K562 (cell line): ENCODE measurements around the gene SMARCC1. TPM values are rescaled to one million over a fixed set of nuclear protein-coding genes. Genes with fewer than 3 reads are reported as not detected.

ENCODE experiments used
- ATAC-seq: fragments of 200-7000 bp; cut with Tn5 transposase; 3 replicates; pipeline ENCODE4 v1.9.1; 2020; ENCODE audit warnings: moderate library complexity
- BruUV-seq: library from RNA; stranded (reverse); fragments of 400-500 nt; replicated peaks from 2 replicates; lab custom pipeline; 2021; lab: Mats Ljungman, UMichigan
- CTCF ChIA-PET: fragments of 300-600 bp; formaldehyde crosslinking; extraction: SDS; loops from one replicate; lab custom pipeline; 2021; ENCODE audit warnings: low intra/inter-chr PET ratio; lab: Yijun Ruan, JAX
- POLR2A ChIA-PET: fragments of 300-600, 350-650 bp; sonication (Branson Sonifier 250); formaldehyde crosslinking; extraction: SDS; loops from one replicate; lab custom pipeline; 2021; ENCODE audit warnings: antibody characterized with exemption, inconsistent platforms; lab: Yijun Ruan, JAX
- DNase-seq, 4 experiments: peaks; one replicate each; pipeline versions ENCODE4 v3.0.0 to v3.0.0-alpha.2; 2011 to 2018; ENCODE audit warnings: low spot score in 3 of 4, mixed read lengths in 3 of 4; ENCODE audit errors: extremely low read depth in 1 of 4
- FAIRE-seq: peaks from 2 replicates; lab custom pipeline; 2011; peaks lifted over from hg19 to GRCh38; lab: Jason Lieb, UNC
- H2AFZ ChIP-seq: 2 replicates; pipeline ENCODE4 v1.6.0; 2011; ENCODE audit warnings: low read depth, low read length, control low read depth, inconsistent platforms
- H3K27ac ChIP-seq: fragments of 200-600 bp; 3 replicates; pipeline ENCODE4 v1.8.0; 2011; ENCODE audit warnings: low read depth, mild to moderate bottlenecking, control low read depth, inconsistent platforms, low read length, moderate library complexity, mixed read lengths; ENCODE audit errors: extremely low read depth
- H3K27me3 ChIP-seq, 2 experiments: fragments of 300-600 bp in 1 of 2; 2 replicates in 1 of 2; 3 replicates in 1 of 2; pipeline versions ENCODE4 v1.6.0 to v1.8.0; 2011; ENCODE audit warnings: inconsistent platforms in 2 of 2, low read length in 2 of 2, mild to moderate bottlenecking in 1 of 2, mixed read lengths in 1 of 2, moderate library complexity in 1 of 2; ENCODE audit not compliant: control insufficient read depth in 2 of 2, insufficient read depth in 2 of 2
- H3K36me3 ChIP-seq: fragments of 300-600 bp; 3 replicates; pipeline ENCODE4 v1.8.0; 2011; ENCODE audit warnings: mild to moderate bottlenecking, low read length, inconsistent platforms; ENCODE audit not compliant: control insufficient read depth, insufficient read depth
- H3K4me1 ChIP-seq, 2 experiments: fragments of 200-600 bp in 1 of 2; replicated peaks in 1 of 2; 2 replicates in 1 of 2; 3 replicates in 1 of 2; pipeline versions ENCODE4 v1.5.1 to v1.8.0; 2011; ENCODE audit warnings: inconsistent platforms in 2 of 2, low read length in 2 of 2, mild to moderate bottlenecking in 1 of 2, mixed read lengths in 1 of 2, moderate library complexity in 1 of 2; ENCODE audit not compliant: control insufficient read depth in 2 of 2, insufficient read depth in 2 of 2
- H3K4me2 ChIP-seq: 2 replicates; pipeline ENCODE4 v1.6.1; 2011; ENCODE audit warnings: low read length, control low read depth, inconsistent platforms, mixed read lengths; ENCODE audit not compliant: insufficient read depth
- H3K4me3 ChIP-seq: fragments of 200-600 bp; sonication (generic), shearing (Covaris generic); 2 replicates; pipeline ENCODE4 v1.5.1; 2016; ENCODE audit warnings: control low read depth, inconsistent platforms
- H3K79me2 ChIP-seq: fragments of 200-600 bp; 3 replicates; pipeline ENCODE4 v1.8.0; 2011; ENCODE audit warnings: low read length, inconsistent platforms; ENCODE audit not compliant: control insufficient read depth, insufficient read depth
- H3K9ac ChIP-seq, 2 experiments: 2 replicates each; pipeline versions ENCODE4 v1.6.0 to v1.6.1; 2011; ENCODE audit warnings: low read depth in 2 of 2, low read length in 2 of 2, control low read depth in 1 of 2, inconsistent platforms in 1 of 2, mild to moderate bottlenecking in 1 of 2, mixed read lengths in 1 of 2; ENCODE audit not compliant: insufficient read depth in 1 of 2
- H3K9me1 ChIP-seq: one replicate; pipeline ENCODE4 v1.6.0; 2011; ENCODE audit warnings: inconsistent platforms, mild to moderate bottlenecking, low read length, moderate library complexity; ENCODE audit not compliant: control insufficient read depth, insufficient read depth
- H3K9me3 ChIP-seq: replicated peaks from 2 replicates; pipeline ENCODE4 v1.5.1; 2011; ENCODE audit warnings: low read depth, low read length, inconsistent platforms; ENCODE audit not compliant: control insufficient read depth, insufficient read depth
- H4K20me1 ChIP-seq: replicated peaks from 2 replicates; pipeline ENCODE4 v1.6.1; 2011; ENCODE audit warnings: low read length, inconsistent platforms, mixed read lengths; ENCODE audit not compliant: control insufficient read depth, insufficient read depth
- CXXC5 ChIP-seq: fragments of 250-450 bp; sonication (Bioruptor Pico); IDR thresholded peaks from 2 replicates; pipeline ENCODE4 v1.8.0; 2022; ENCODE audit warnings: inconsistent platforms, mild to moderate bottlenecking, moderate library complexity
- DMBX1 ChIP-seq: fragments of 250-450 bp; sonication (Bioruptor Pico); IDR thresholded peaks from 2 replicates; pipeline ENCODE4 v1.8.0; 2022; ENCODE audit warnings: inconsistent platforms, mild to moderate bottlenecking, moderate library complexity, borderline replicate concordance
- HLTF ChIP-seq: fragments of 450-650 bp; IDR thresholded peaks from 2 replicates; pipeline ENCODE4 v1.6.1; 2016
- ILF3 ChIP-seq: fragments of 450-650 bp; IDR thresholded peaks from 2 replicates; pipeline ENCODE4 v1.6.1; 2018; ENCODE audit warnings: antibody characterized with exemption, mild to moderate bottlenecking, moderate library complexity, borderline replicate concordance
- NCOA4 ChIP-seq: fragments of 450-650 bp; IDR thresholded peaks from 2 replicates; pipeline ENCODE4 v1.6.1; 2018; ENCODE audit warnings: mild to moderate bottlenecking; ENCODE audit not compliant: partially characterized antibody
- NFYB ChIP-seq: IDR thresholded peaks from 2 replicates; pipeline ENCODE4 v1.6.1; 2011; ENCODE audit warnings: mild to moderate bottlenecking, moderate library complexity; ENCODE audit not compliant: insufficient read length; ENCODE audit errors: extremely low read depth
- NUFIP1 ChIP-seq: fragments of 450-650 bp; IDR thresholded peaks from 2 replicates; pipeline ENCODE4 v1.6.1; 2018; ENCODE audit not compliant: partially characterized antibody
- PCBP1 ChIP-seq: fragments of 200-400 bp; formaldehyde crosslinking; IDR thresholded peaks from 2 replicates; pipeline ENCODE4 v1.6.1; 2018; ENCODE audit warnings: mild to moderate bottlenecking, low read depth, low read length; ENCODE audit not compliant: poor library complexity, severe bottlenecking
- RBM14 ChIP-seq: fragments of 200-400 bp; formaldehyde crosslinking; IDR thresholded peaks from 2 replicates; pipeline ENCODE4 v1.6.1; 2018; ENCODE audit warnings: low read depth, mild to moderate bottlenecking, low read length, moderate library complexity, borderline replicate concordance; ENCODE audit not compliant: insufficient read depth
- SAP30 ChIP-seq: fragments of 200-600 bp; sonication (generic); IDR thresholded peaks from 2 replicates; pipeline ENCODE4 v1.6.1; 2012; ENCODE audit warnings: borderline replicate concordance, low read depth, mild to moderate bottlenecking, moderate library complexity, low read length, control low read depth, inconsistent platforms; ENCODE audit not compliant: insufficient read depth, poor library complexity, severe bottlenecking
- SIN3B ChIP-seq: fragments of 450-650 bp; IDR thresholded peaks from 2 replicates; pipeline ENCODE4 v1.6.1; 2017; ENCODE audit warnings: low read depth, mild to moderate bottlenecking, moderate library complexity
- ZBTB1 ChIP-seq: sonication (generic); formaldehyde crosslinking; IDR thresholded peaks from 2 replicates; pipeline ENCODE4 v1.8.1; 2023; ENCODE audit warnings: missing genetic modification reagents, low read depth, mild to moderate bottlenecking, borderline replicate concordance
- WGBS: fragments of 100-300 bp; shearing (Covaris generic); methylation state at CpG from one replicate; pipeline ENCODE4 v1.1.6; 2016; ENCODE audit warnings: low coverage, mixed read lengths; ENCODE audit not compliant: insufficient coverage; ENCODE audit errors: missing lambda C conversion rate; 5-methylcytosine and 5-hydroxymethylcytosine counted together
- in situ Hi-C: fragments of 300-500 bp; cut with MboI; formaldehyde crosslinking; loops from 4 replicates; pipeline ENCODE4 v1.15.0; 2018; ENCODE audit warnings: inconsistent platforms, mixed read lengths
- intact Hi-C: fragments of 100-400 bp; cut with micrococcal nuclease; formaldehyde crosslinking; loops from 2 replicates; pipeline ENCODE4 v1.14.2; 2022
- polyA plus RNA-seq, 8 experiments: library from polyadenylated mRNA; depleted of rRNA in 4 of 8; stranded (reverse) in 5 of 8; unstranded in 3 of 8; fragments of >200 nt; fragmentation: Nextera tagmentation in 2 of 8; fragmentation: Illumina TruSeq in 1 of 8; extraction: Ambion mirVana in 2 of 8; extraction: Trizol in 1 of 8; gene quantifications; 2 replicates each; pipeline versions ENCODE4 v1.2.1 to v1.2.3, GENCODE V29; 2011 to 2014; ENCODE audit warnings: inconsistent platforms in 1 of 8, missing spikeins in 1 of 8
- total RNA-seq, 7 experiments: library from RNA; depleted of rRNA in 6 of 7; stranded (reverse); fragments of >200 nt in 6 of 7; fragmentation: Illumina TruSeq in 2 of 7; extraction: Trizol in 2 of 7; gene quantifications; 2 replicates each; pipeline versions ENCODE4 v1.2.1 to v1.2.3, GENCODE V29; 2011 to 2021; ENCODE audit warnings: low replicate concordance in 1 of 7
- TF ChIP-seq, protein P1 (sequence below): sonication (generic); formaldehyde crosslinking; IDR thresholded peaks from 2 replicates; pipeline ENCODE4 v1.8.0; 2023; ENCODE audit warnings: mild to moderate bottlenecking, missing genetic modification reagents
- TF ChIP-seq, protein P2 (sequence below), 2 experiments: IDR thresholded peaks in 1 of 2; conservative IDR thresholded peaks in 1 of 2; 2 replicates each; pipeline ENCODE4 v1.6.1; 2016; ENCODE audit warnings: low read depth in 2 of 2, mild to moderate bottlenecking in 1 of 2, missing compliant biosample characterization in 1 of 2, missing genetic modification characterization in 1 of 2, moderate library complexity in 1 of 2

The SMARCC1 gene
- total and polyA plus RNA-seq, 9 of the 15 experiments (the other 6 are each of a cell fraction or from before 2014, with no cell fraction given) = 20.7 to 199 (median 66.0) TPM

DNA sequence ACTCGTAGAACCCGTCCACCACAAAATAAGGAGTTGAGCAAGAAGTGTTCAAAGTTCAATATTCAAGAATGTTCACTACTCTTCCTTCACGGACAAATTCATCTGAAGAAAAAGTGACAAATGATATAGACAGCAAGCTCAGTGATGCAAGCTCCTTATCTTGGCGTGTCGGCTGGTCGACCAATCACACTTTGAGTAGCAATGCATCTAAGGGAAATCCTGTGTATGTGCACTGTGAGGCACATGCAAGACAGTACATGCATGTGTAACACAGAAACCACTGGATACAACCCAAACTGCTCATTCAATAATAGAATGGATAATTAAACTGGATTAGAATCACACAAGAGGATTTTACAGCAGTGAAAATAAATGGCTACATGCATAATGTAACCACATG, 138.6 kb downstream of the SMARCC1 start (continued):
- TF ChIP-seq, protein P1, sequence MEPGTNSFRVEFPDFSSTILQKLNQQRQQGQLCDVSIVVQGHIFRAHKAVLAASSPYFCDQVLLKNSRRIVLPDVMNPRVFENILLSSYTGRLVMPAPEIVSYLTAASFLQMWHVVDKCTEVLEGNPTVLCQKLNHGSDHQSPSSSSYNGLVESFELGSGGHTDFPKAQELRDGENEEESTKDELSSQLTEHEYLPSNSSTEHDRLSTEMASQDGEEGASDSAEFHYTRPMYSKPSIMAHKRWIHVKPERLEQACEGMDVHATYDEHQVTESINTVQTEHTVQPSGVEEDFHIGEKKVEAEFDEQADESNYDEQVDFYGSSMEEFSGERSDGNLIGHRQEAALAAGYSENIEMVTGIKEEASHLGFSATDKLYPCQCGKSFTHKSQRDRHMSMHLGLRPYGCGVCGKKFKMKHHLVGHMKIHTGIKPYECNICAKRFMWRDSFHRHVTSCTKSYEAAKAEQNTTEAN = no peak
- no peak for TF ChIP-seq PCBP1
- TF ChIP-seq, protein P2, sequence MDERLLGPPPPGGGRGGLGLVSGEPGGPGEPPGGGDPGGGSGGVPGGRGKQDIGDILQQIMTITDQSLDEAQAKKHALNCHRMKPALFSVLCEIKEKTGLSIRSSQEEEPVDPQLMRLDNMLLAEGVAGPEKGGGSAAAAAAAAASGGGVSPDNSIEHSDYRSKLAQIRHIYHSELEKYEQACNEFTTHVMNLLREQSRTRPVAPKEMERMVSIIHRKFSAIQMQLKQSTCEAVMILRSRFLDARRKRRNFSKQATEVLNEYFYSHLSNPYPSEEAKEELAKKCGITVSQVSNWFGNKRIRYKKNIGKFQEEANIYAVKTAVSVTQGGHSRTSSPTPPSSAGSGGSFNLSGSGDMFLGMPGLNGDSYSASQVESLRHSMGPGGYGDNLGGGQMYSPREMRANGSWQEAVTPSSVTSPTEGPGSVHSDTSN (CRISPR knock-in tag; IDR thresholded peaks at IDR 0.05; ENCODE audit: low read depth) = no peak
- TF ChIP-seq, protein P2 (tag; conservative IDR thresholded peaks at IDR 0.05; ENCODE audit: low read depth) = no peak
- TF ChIP-seq SIN3B = no peak
- TF ChIP-seq HLTF = no peak

DNA sequence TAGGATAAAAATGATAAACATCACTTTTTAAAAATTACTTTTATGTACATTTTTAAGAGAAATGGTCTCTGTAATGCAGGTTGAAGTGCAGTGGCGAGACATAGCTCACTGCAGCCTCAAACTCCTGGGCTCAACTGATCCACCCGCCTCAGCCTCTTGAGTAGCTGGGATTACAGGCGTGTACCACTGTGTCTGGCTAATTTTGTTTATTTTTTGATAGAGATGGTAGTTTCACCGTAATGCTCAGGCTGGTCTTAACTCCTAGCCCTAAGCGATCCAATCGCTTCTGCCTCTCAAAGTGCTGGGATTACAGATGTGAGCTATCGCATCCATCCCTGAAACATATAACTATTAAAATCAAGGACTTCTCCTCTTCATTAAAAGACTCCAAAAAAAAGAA, 140.0 kb downstream of the SMARCC1 start:
- in situ Hi-C loops = no loop called here
- Histone ChIP-seq H3K9me3 (no peaks in the 10 kb centered on the region), H3K9ac (no peak overlapping the region), H3K4me1 (no peaks in the 10 kb centered on the region), H4K20me1 (no peaks in the 10 kb centered on the region), H3K4me2 (no peak overlapping the region), H3K9me1 (no peaks in the 10 kb centered on the region), H3K27ac (no peak overlapping the region), H2AFZ (no peak overlapping the region), H3K27me3 (no peaks in the 10 kb centered on the region), H3K79me2 (peaks cover 12% of the 10 kb centered on the region; the same call in 1 of the 3 replicates), H3K36me3 (peaks cover 74% of the 10 kb centered on the region), H3K4me3 (no peak overlapping the region)
- TF ChIP-seq NFYB (no peak), SAP30 (no peak), NUFIP1 (no peak), RBM14 (no peak), NCOA4 (no peak), DMBX1 (CRISPR knock-in tag) (no peak), CXXC5 (CRISPR knock-in tag) (no peak), ZBTB1 (CRISPR knock-in tag) (no peak), ILF3 (no peak)
- FAIRE-seq (no peak), ATAC-seq (no peak), DNase-seq (no peak)
- ChIA-PET POLR2A (interaction anchor here (1.4 to 2.0 kb wide), 2 partner anchors 9 to 10 kb away, joined by 4 to 11 read pairs; no protein-coding TSS in a partner anchor), CTCF (no interaction called here)
- WGBS = 94% methylated on average over 7 of the region's 7 CpGs
- BruUV-seq = no TSS peak
- intact Hi-C loops = no loop called here
